Endothelial cell of umbilical vein (primary cell): ENCODE measurements around the gene CHGA. TPM values are rescaled to one million over a fixed set of nuclear protein-coding genes. Genes with fewer than 3 reads are reported as not detected.

Experiments used
- BruUV-seq: library from RNA; stranded (reverse); fragments of 400-500 nt; replicated peaks from 2 replicates; lab custom pipeline; 2021; lab: Mats Ljungman, UMichigan
- CTCF ChIA-PET: fragments of 300-600, 350-600 bp; sonication (Branson Sonifier 250); formaldehyde crosslinking; loops from one replicate; lab custom pipeline; 2021; ENCODE audit warnings: antibody characterized with exemption, inconsistent platforms; lab: Charles Lee
- POLR2A ChIA-PET: fragments of 300-600, 350-600 bp; sonication (Branson Sonifier 250); formaldehyde crosslinking; loops from one replicate; lab custom pipeline; 2021; ENCODE audit warnings: antibody characterized with exemption, inconsistent platforms; lab: Charles Lee
- DNase-seq: peaks from one replicate; pipeline ENCODE4 v3.0.0-alpha.2; 2011; ENCODE audit warnings: low read depth, low spot score
- FAIRE-seq: peaks from 2 replicates; lab custom pipeline; 2011; peaks lifted over from hg19 to GRCh38; lab: Jason Lieb, UNC
- H2AFZ ChIP-seq: 2 replicates; pipeline ENCODE4 v1.6.0; 2012; ENCODE audit warnings: low read depth, low read length, control low read depth, inconsistent platforms
- H3K27ac ChIP-seq: 2 replicates; pipeline ENCODE4 v1.5.1; 2011; ENCODE audit warnings: low read depth, mild to moderate bottlenecking, control low read depth, low read length, moderate library complexity; ENCODE audit not compliant: insufficient read depth
- H3K27me3 ChIP-seq, 2 experiments: 2 replicates each; pipeline versions ENCODE4 v1.6.0 to v1.6.1; 2011; ENCODE audit warnings: low read length in 2 of 2, mixed read lengths in 1 of 2; ENCODE audit not compliant: control insufficient read depth in 2 of 2, insufficient read depth in 2 of 2
- H3K36me3 ChIP-seq, 2 experiments: 2 replicates in 1 of 2; 3 replicates in 1 of 2; pipeline ENCODE4 v1.5.1; 2011; ENCODE audit warnings: low read length in 2 of 2, mild to moderate bottlenecking in 1 of 2, moderate library complexity in 1 of 2; ENCODE audit not compliant: control insufficient read depth in 2 of 2, insufficient read depth in 2 of 2; ENCODE audit errors: extremely low read depth in 1 of 2
- H3K4me1 ChIP-seq: 3 replicates; pipeline ENCODE4 v1.5.1; 2011; ENCODE audit warnings: mild to moderate bottlenecking, low read length; ENCODE audit not compliant: control insufficient read depth, insufficient read depth; ENCODE audit errors: extremely low read depth
- H3K4me2 ChIP-seq: 2 replicates; pipeline ENCODE4 v1.6.1; 2011; ENCODE audit warnings: low read length, control low read depth, mixed read lengths; ENCODE audit not compliant: insufficient read depth
- H3K4me3 ChIP-seq, 3 experiments: fragments of 200-600 bp in 1 of 3; sonication (generic), shearing (Covaris generic) in 1 of 3; replicated peaks in 1 of 3; 2 replicates each; pipeline ENCODE4 v1.5.1; 2011 to 2016; ENCODE audit warnings: control low read depth in 3 of 3, low read length in 3 of 3, mild to moderate bottlenecking in 2 of 3, inconsistent platforms in 1 of 3, low read depth in 1 of 3, moderate library complexity in 1 of 3; ENCODE audit not compliant: insufficient read depth in 1 of 3
- H3K79me2 ChIP-seq: 2 replicates; pipeline ENCODE4 v1.6.0; 2012; ENCODE audit warnings: low read length, inconsistent platforms; ENCODE audit not compliant: control insufficient read depth, insufficient read depth
- H3K9ac ChIP-seq: replicated peaks from 2 replicates; pipeline ENCODE3; 2011; ENCODE audit warnings: low read length, control low read depth; ENCODE audit not compliant: insufficient read depth; ENCODE audit errors: extremely low read depth
- H3K9me1 ChIP-seq: replicated peaks from 3 replicates; pipeline ENCODE4 v1.6.0; 2011; ENCODE audit warnings: mild to moderate bottlenecking, low read length; ENCODE audit not compliant: control insufficient read depth, insufficient read depth; ENCODE audit errors: extremely low read depth
- H3K9me3 ChIP-seq: replicated peaks from 2 replicates; pipeline ENCODE4 v1.5.1; 2012; ENCODE audit warnings: low read length, inconsistent platforms; ENCODE audit not compliant: control insufficient read depth, insufficient read depth
- H4K20me1 ChIP-seq: replicated peaks from 2 replicates; pipeline ENCODE3; 2011; ENCODE audit warnings: mild to moderate bottlenecking, low read length; ENCODE audit not compliant: control insufficient read depth, insufficient read depth; ENCODE audit errors: extremely low read depth
- EZH2 ChIP-seq: IDR thresholded peaks from 2 replicates; pipeline ENCODE4 v1.6.1; 2012; ENCODE audit warnings: borderline replicate concordance, low read depth, mild to moderate bottlenecking, moderate library complexity, low read length, inconsistent platforms; ENCODE audit not compliant: severe bottlenecking
- FOS ChIP-seq: IDR thresholded peaks from 2 replicates; pipeline ENCODE4 v1.6.1; 2011; ENCODE audit warnings: mild to moderate bottlenecking, low read length, moderate library complexity, borderline replicate concordance; ENCODE audit not compliant: insufficient read depth
- GATA2 ChIP-seq: IDR thresholded peaks from 2 replicates; pipeline ENCODE4 v1.7.0; 2011; ENCODE audit warnings: low read depth, mild to moderate bottlenecking, moderate library complexity, mixed read lengths, low read length; ENCODE audit not compliant: insufficient read length, insufficient read depth
- JUN ChIP-seq: IDR thresholded peaks from 2 replicates; pipeline ENCODE4 v1.6.1; 2011; ENCODE audit warnings: borderline replicate concordance, low read depth; ENCODE audit not compliant: insufficient read length, insufficient read depth
- MYC ChIP-seq: IDR thresholded peaks from one replicate; pipeline ENCODE4 v1.6.1; 2011; ENCODE audit warnings: mild to moderate bottlenecking, low read depth, low read length
- POLR2A ChIP-seq: IDR thresholded peaks from 2 replicates; pipeline ENCODE4 v1.6.1; 2012; ENCODE audit warnings: low read depth, mild to moderate bottlenecking, control low read depth, low read length
- POLR2AphosphoS5 ChIP-seq: IDR thresholded peaks from 2 replicates; pipeline ENCODE4 v1.6.1; 2012; ENCODE audit warnings: low read depth, mild to moderate bottlenecking, control low read depth, low read length, moderate library complexity; ENCODE audit not compliant: insufficient read depth
- dilution Hi-C: fragments of 300-500 bp; cut with MboI; formaldehyde crosslinking; loops from one replicate; pipeline ENCODE4 v1.15.0; 2019; ENCODE audit warnings: low sequenced_read_pairs; ENCODE audit not compliant: extremely low pct_ligation_motif_present
- intact Hi-C: fragments of 100-400 bp; cut with micrococcal nuclease; formaldehyde crosslinking; loops from one replicate; pipeline ENCODE4 v1.10.0; 2022
- polyA plus RNA-seq, 4 experiments: library from polyadenylated mRNA; depleted of rRNA in 3 of 4; stranded (reverse) in 3 of 4; unstranded in 1 of 4; fragments of >200 nt; gene quantifications; 2 replicates each; pipeline versions ENCODE4 v1.2.1 to v1.2.3, GENCODE V29; 2011 to 2012; ENCODE audit warnings: missing spikeins in 1 of 4
- total RNA-seq: library from RNA; stranded (reverse); gene quantifications from 2 replicates; pipeline ENCODE4 v1.2.3, GENCODE V29; 2021
- TF ChIP-seq, protein P1 (sequence below): IDR thresholded peaks from 2 replicates; pipeline ENCODE4 v1.6.1; 2011; ENCODE audit not compliant: insufficient read depth, insufficient read length
- TF ChIP-seq, protein P2 (sequence below), 2 donors: IDR thresholded peaks; 1 replicate in 1 of 2; 2 replicates in 1 of 2; pipeline ENCODE4 v1.5.1; 2011; ENCODE audit warnings: low read length in 2 of 2, mild to moderate bottlenecking in 2 of 2, moderate library complexity in 2 of 2, control low read depth in 1 of 2, inconsistent platforms in 1 of 2, low read depth in 1 of 2; ENCODE audit not compliant: insufficient read depth in 1 of 2; ENCODE audit errors: extremely low read depth in 1 of 2

Gene CHGA
- total and polyA plus RNA-seq, 2 donors (not counting 3 experiments of a cell fraction or from before 2014, with no cell fraction given), result not detected

- H3K9me3 ChIP-seq, result no peaks in the 10 kb centered on the region
- dilution Hi-C loops, result no loop called here
- intact Hi-C loops, result no loop called here
- DNase-seq, result no peak
- H3K9ac ChIP-seq, result no peak overlapping the region
- peaks cover 0 to 16% of the 10 kb centered on the region in 2 experiments for H3K27me3 ChIP-seq
- no peak for TF ChIP-seq GATA2
- TF ChIP-seq, protein P1, sequence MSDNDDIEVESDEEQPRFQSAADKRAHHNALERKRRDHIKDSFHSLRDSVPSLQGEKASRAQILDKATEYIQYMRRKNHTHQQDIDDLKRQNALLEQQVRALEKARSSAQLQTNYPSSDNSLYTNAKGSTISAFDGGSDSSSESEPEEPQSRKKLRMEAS, result no peak
- TF ChIP-seq FOS, result no peak
- no peak for TF ChIP-seq MYC
- no peak for TF ChIP-seq POLR2A
- TF ChIP-seq, protein P2, sequence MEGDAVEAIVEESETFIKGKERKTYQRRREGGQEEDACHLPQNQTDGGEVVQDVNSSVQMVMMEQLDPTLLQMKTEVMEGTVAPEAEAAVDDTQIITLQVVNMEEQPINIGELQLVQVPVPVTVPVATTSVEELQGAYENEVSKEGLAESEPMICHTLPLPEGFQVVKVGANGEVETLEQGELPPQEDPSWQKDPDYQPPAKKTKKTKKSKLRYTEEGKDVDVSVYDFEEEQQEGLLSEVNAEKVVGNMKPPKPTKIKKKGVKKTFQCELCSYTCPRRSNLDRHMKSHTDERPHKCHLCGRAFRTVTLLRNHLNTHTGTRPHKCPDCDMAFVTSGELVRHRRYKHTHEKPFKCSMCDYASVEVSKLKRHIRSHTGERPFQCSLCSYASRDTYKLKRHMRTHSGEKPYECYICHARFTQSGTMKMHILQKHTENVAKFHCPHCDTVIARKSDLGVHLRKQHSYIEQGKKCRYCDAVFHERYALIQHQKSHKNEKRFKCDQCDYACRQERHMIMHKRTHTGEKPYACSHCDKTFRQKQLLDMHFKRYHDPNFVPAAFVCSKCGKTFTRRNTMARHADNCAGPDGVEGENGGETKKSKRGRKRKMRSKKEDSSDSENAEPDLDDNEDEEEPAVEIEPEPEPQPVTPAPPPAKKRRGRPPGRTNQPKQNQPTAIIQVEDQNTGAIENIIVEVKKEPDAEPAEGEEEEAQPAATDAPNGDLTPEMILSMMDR (IDR thresholded peaks at IDR 0.05; ENCODE audit: extremely low read depth in 1 of 2, insufficient read depth in 1 of 2, low read depth in 1 of 2, low read length in 2 of 2), result no peak
- TF ChIP-seq EZH2, result no peak
- TF ChIP-seq JUN, result no peak
- TF ChIP-seq POLR2AphosphoS5, result no peak
- H3K79me2 ChIP-seq, result no peaks in the 10 kb centered on the region
- ChIA-PET CTCF (no interaction called here), POLR2A (no interaction called here)
- H4K20me1 ChIP-seq, result no peaks in the 10 kb centered on the region
- H3K4me1 ChIP-seq, result no peaks in the 10 kb centered on the region
- H3K36me3 ChIP-seq, result no peaks in the 10 kb centered on the region
- H3K4me3 ChIP-seq, result no peak overlapping the region
- BruUV-seq, result no TSS peak
- FAIRE-seq, result no peak
- H3K27ac ChIP-seq, result no peak overlapping the region
- H3K4me2 ChIP-seq, result no peak overlapping the region
- H2AFZ ChIP-seq, result no peak overlapping the region
- no peaks in the 10 kb centered on the region for H3K9me1 ChIP-seq
Measured at GRCh38 chr14:92906420-92906819, 16.5 kb upstream of the CHGA start.
